ENCODE data around the gene NFATC2. TPM values are rescaled to one million over a fixed set of nuclear protein-coding genes. Genes with fewer than 3 reads are reported as not detected.

NFATC2 gene
- total RNA-seq, 1 donor from 2014 or later: 46.0 TPM

GRCh38 chr20:51532577-51533191 is 9.8 kb downstream of the NFATC2 start:
- H3K27ac Mint-ChIP-seq: peak overlapping the region; percentile 59
- TF ChIP-seq, protein P1, sequence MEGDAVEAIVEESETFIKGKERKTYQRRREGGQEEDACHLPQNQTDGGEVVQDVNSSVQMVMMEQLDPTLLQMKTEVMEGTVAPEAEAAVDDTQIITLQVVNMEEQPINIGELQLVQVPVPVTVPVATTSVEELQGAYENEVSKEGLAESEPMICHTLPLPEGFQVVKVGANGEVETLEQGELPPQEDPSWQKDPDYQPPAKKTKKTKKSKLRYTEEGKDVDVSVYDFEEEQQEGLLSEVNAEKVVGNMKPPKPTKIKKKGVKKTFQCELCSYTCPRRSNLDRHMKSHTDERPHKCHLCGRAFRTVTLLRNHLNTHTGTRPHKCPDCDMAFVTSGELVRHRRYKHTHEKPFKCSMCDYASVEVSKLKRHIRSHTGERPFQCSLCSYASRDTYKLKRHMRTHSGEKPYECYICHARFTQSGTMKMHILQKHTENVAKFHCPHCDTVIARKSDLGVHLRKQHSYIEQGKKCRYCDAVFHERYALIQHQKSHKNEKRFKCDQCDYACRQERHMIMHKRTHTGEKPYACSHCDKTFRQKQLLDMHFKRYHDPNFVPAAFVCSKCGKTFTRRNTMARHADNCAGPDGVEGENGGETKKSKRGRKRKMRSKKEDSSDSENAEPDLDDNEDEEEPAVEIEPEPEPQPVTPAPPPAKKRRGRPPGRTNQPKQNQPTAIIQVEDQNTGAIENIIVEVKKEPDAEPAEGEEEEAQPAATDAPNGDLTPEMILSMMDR (IDR thresholded peaks at IDR 0.05): no peak
- DNase-seq (no peak), ATAC-seq (ENCODE audit: low read depth) (no peak)
- H3K27me3 Mint-ChIP-seq: no peaks in the 10 kb centered on the region
- H3K4me1 Mint-ChIP-seq: peaks cover 92% of the 10 kb centered on the region
- intact Hi-C loops (cut with micrococcal nuclease): no loop called here
- ChIA-PET POLR2A (interaction anchor here (3.0 kb wide), 1 partner anchor 9 kb away, joined by 20 read pairs; the partner anchor contains the start of gene NFATC2), CTCF (no interaction called here)
- H3K9me3 Mint-ChIP-seq: no peaks in the 10 kb centered on the region
- H3K4me3 Mint-ChIP-seq: no peak overlapping the region
- peaks cover 26% of the 10 kb centered on the region for H3K36me3 Mint-ChIP-seq (ENCODE audit: low read depth)

GRCh38 chr20:51531712-51532456 is 10.6 kb downstream of the NFATC2 start:
- H3K36me3 Mint-ChIP-seq (ENCODE audit: low read depth): peaks cover 24% of the 10 kb centered on the region
- ChIA-PET CTCF (no interaction called here), POLR2A (interaction anchor here (1.1 to 3.0 kb wide), 3 partner anchors 10 to 127 kb away, joined by 3 to 20 read pairs (median 4); partner anchors contain the start of gene NFATC2)
- peaks cover 92% of the 10 kb centered on the region for H3K4me1 Mint-ChIP-seq
- peak overlapping the region; percentile 15 for H3K4me3 Mint-ChIP-seq
- ATAC-seq (ENCODE audit: low read depth) (no peak), DNase-seq (no peak)
- intact Hi-C loops (cut with micrococcal nuclease): loop anchor here (1.0 kb wide), 1 partner anchor 9 kb away; no protein-coding TSS in a partner anchor
- H3K9me3 Mint-ChIP-seq: no peaks in the 10 kb centered on the region
- H3K27ac Mint-ChIP-seq: peak overlapping the region; percentile 89
- TF ChIP-seq, protein P1 (IDR thresholded peaks at IDR 0.05): no peak
- no peaks in the 10 kb centered on the region for H3K27me3 Mint-ChIP-seq

DNA sequence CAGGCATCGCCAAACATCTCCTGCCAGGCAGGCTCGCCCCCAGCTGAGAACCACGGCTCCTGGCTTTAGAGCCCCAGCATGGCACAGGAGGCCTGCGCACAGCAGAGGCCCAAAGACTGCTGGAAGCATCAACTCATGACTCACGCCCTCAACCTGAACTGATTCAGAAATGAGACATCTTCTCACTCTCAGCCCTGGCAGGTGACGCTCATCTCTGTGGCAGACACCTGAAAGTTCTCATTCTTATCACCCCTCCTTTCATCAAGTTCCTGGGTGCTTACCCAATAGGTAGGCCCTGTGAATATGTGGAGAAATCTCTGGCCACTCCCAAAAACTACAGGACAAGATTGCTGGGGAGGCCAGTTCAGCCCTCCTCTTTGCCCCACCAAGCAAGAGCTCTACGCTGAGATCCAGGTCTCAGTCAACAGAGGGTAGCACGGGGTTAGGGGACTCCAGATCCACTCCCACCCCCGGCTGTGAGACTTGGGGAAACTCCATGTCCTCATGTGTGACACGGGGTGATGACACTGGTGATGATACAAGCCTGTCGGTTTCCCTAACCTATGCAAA is 11.3 kb downstream of the NFATC2 start:
- ATAC-seq (ENCODE audit: low read depth) (peak; percentile 55), DNase-seq (no peak)
- Mint-ChIP-seq H3K9me3 (no peaks in the 10 kb centered on the region), H3K4me1 (peaks cover 92% of the 10 kb centered on the region), H3K4me3 (peak overlapping the region; percentile 62), H3K27ac (peak overlapping the region; percentile 89), H3K36me3 (ENCODE audit: low read depth) (peaks cover 18% of the 10 kb centered on the region), H3K27me3 (no peaks in the 10 kb centered on the region)
- TF ChIP-seq, protein P1 (IDR thresholded peaks at IDR 0.05): no peak
- ChIA-PET CTCF (no interaction called here), POLR2A (interaction anchor here (1.0 to 3.0 kb wide), 4 partner anchors 11 to 127 kb away, joined by 3 to 20 read pairs (median 4); partner anchors contain the start of gene NFATC2)
- intact Hi-C loops (cut with micrococcal nuclease): loop anchor here (1.0 kb wide), 1 partner anchor 10 kb away; no protein-coding TSS in a partner anchor

- no peak overlapping the region for H3K4me3 Mint-ChIP-seq
- H3K4me1 Mint-ChIP-seq: peaks cover 92% of the 10 kb centered on the region
- intact Hi-C loops (cut with micrococcal nuclease): loop anchor here (2.0 to 5.0 kb wide), 3 partner anchors 49 to 129 kb away; no protein-coding TSS in a partner anchor
- DNase-seq (no peak), ATAC-seq (ENCODE audit: low read depth) (peak; percentile 32)
- CTCF ChIA-PET: no interaction called here
- no peaks in the 10 kb centered on the region for H3K9me3 Mint-ChIP-seq
- no peaks in the 10 kb centered on the region for H3K27me3 Mint-ChIP-seq
- peak overlapping the region; percentile 83 for H3K27ac Mint-ChIP-seq
- POLR2A ChIA-PET: interaction anchor here (1.0 to 4.3 kb wide), 4 partner anchors 12 to 106 kb away, joined by 3 to 35 read pairs (median 6); partner anchors contain the start of gene NFATC2
- TF ChIP-seq, protein P1 (IDR thresholded peaks at IDR 0.05): no peak
- peaks cover 18% of the 10 kb centered on the region for H3K36me3 Mint-ChIP-seq (ENCODE audit: low read depth)
Measured at GRCh38 chr20:51529758-51530157, 12.8 kb downstream of the NFATC2 start.
